ENCODE results near the gene ZGRF1.

DNA sequence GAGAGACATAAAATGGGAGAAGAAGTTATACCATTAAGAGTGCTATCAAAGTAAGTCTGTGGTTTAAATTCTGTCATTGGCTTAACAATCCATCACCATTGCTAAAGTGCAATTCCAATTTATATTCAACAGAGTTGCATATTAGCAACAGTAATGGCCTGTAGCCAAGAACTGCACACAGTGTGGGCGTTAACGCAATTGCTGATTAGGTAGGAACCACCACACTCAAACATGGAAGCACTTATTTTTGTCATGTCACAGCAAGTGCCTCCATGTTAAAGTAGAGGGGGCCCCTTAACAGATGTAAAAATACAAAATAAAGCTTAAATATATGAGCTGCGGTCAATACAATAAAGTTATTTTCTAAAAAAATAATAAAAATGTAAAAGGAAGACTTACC lies 11.1 kb upstream of the ZGRF1 start:
- TF ChIP-seq, protein P1, sequence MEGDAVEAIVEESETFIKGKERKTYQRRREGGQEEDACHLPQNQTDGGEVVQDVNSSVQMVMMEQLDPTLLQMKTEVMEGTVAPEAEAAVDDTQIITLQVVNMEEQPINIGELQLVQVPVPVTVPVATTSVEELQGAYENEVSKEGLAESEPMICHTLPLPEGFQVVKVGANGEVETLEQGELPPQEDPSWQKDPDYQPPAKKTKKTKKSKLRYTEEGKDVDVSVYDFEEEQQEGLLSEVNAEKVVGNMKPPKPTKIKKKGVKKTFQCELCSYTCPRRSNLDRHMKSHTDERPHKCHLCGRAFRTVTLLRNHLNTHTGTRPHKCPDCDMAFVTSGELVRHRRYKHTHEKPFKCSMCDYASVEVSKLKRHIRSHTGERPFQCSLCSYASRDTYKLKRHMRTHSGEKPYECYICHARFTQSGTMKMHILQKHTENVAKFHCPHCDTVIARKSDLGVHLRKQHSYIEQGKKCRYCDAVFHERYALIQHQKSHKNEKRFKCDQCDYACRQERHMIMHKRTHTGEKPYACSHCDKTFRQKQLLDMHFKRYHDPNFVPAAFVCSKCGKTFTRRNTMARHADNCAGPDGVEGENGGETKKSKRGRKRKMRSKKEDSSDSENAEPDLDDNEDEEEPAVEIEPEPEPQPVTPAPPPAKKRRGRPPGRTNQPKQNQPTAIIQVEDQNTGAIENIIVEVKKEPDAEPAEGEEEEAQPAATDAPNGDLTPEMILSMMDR (IDR thresholded peaks at IDR 0.05; ENCODE audit: extremely low read depth in 1 of 2, insufficient read depth in 1 of 2, low read depth in 1 of 2, low read length in 2 of 2) = no peak
- TF ChIP-seq GATA2 (IDR thresholded peaks at IDR 0.05; ENCODE audit: insufficient read depth, insufficient read length, low read depth, low read length) = no peak
- no peak for TF ChIP-seq POLR2A (IDR thresholded peaks at IDR 0.05; ENCODE audit: low read depth, low read length)
- TF ChIP-seq JUN (IDR thresholded peaks at IDR 0.05; ENCODE audit: borderline replicate concordance, insufficient read depth, insufficient read length, low read depth) = no peak

Data from endothelial cell of umbilical vein (primary cell).